GM18868 (cell line): ENCODE measurements around the gene MBP.
A peak's percentile ranks its signal among the peaks of the same experiment; 100 is the strongest.

Source experiments
- ATAC-seq: cut with Tn5 transposase; IDR thresholded peaks from one replicate; pipeline ENCODE4 v1.9.1; 2021; ENCODE audit warnings: mild to moderate bottlenecking, moderate library complexity; ENCODE audit not compliant: unreplicated experiment

The MBP gene

DNA sequence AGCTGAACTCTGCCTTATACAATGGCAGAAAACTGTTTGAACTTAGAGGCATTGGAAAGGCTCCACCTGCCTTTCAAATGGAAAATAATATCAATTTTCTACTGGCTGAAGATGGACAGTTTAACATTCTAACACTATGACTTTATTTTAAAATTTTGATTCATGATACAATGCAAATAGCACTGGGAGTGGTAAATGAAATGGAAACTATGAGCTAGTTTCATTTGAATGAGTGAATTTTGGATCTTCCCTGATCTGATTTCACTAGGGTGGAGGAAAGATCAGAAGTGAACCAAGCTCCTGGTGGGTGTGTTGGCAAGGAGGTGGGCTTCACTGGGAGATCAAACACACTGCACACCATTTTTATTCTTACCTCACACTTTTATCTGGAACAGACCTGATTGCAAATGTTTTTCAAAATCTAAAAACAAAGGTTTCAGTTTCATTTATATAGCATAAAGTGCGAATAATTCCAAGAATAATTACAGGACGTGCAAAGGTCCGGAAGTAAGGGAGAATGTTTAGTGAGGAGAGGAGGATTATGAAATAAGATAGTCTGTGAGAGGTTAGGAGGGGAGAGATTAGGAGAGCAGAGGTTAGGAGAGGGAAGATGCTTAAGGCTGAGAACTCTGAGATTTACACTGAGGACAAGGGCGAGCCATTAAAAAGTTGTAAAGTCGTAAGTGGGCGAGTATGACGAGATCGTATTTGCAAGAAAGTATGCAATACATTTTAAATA lies 18.6 kb upstream of the MBP start:
- ATAC-seq, result no peak

GRCh38 chr18:77150588-77150987 lies 18.0 kb upstream of the MBP start:
- ATAC-seq, result no peak

DNA sequence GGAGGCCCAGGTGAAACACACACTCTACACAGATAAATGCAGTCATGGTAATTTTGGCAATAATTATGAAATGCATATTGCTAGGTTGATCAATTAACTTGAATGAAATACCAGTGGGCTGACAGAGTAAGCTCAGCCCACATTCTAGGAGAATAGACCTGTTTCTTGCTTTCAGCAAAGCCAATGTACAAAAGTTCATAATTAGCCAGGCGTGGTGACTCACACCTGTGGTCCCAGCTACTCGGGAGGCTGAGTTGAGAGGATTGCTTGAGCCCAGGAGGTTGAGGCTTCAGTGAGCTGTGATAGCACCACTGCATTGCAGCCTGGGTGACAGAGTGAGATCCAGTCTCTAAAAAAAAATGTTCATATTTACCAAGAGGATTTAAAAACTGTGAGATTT lies 15.7 kb upstream of the MBP start:
- ATAC-seq, result no peak

DNA sequence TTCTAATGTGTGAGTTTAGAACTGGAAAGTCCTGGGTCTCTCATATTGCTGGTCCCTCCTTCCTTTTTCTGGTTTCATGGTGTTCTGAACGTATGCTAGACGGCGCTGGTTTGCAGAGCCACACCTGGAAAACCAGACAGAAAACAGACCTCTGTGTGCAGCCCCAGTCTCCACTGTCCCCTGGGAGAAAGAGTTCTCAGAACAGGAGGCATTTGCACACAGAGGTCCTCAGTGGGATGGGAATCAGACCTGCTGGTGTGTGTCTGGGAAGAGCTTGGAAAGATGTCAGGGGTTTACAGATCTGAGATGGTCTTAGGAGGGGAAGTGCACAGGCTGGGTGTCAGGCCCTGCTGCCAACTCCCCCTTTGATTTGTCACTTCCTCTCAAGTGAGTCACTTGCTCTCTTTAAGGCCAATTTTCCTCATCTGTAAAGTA lies 14.9 kb upstream of the MBP start:
- ATAC-seq, result peak; percentile 65

GRCh38 chr18:77146249-77147080 lies 13.9 kb upstream of the MBP start:
- ATAC-seq, result no peak

DNA sequence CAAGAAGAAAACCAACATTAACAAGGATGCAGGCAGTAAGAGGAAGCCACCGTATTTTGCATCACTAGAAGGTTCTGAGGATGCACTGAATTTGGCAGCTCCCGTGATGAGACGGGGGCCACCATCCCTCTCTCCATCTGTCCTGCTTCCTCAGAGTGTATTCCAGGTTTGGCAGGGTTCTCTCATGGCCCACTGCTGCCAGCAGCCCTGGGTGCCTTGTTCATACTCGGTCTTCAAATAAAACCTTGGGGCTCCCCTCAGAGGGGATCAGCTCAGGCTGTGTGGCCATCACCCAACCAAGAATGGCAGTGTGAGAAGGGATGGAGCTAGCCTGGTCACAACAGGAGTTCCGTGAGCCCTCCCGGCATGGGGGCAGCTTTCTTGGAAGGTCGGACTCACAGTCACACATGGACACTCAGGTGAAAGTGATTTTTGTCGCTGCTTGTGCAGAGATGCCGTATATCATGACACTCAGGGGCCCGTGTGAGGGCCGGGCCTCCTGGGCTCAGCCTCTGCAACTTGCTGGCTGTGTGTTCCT lies 12.8 kb upstream of the MBP start:
- ATAC-seq, result no peak

DNA sequence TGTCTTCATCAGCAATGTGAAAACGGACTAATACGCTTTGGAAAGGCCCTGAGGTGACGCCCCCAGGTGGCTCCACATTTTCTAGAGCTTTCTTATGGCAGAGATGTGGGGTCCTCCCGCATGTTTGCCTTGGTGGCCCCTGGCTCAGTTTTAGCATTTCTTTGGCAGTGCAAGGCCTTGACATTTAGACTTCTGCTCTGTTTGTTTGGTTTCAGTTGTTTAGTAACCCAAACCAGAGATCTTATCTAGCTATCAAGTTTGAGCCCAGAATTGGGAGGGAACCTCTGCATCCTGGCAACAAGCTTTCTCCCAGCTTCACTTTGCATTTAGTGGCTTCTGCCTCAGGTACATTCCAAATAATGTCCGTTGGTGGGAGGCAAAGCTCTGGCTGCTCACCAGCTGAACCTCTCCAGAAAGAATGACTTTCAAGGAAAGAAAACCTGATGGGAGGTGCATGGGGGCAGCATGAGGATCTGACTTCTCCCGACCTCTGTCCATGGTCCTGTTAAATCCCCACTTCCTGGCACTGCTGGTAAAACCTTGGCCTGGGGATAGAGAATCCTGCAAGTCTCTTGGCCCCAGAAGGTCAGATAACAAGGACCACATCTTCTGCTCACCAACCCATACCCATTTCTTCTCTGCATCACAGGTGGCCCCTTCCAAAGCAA lies 12.0 kb upstream of the MBP start:
- no peak for ATAC-seq

DNA sequence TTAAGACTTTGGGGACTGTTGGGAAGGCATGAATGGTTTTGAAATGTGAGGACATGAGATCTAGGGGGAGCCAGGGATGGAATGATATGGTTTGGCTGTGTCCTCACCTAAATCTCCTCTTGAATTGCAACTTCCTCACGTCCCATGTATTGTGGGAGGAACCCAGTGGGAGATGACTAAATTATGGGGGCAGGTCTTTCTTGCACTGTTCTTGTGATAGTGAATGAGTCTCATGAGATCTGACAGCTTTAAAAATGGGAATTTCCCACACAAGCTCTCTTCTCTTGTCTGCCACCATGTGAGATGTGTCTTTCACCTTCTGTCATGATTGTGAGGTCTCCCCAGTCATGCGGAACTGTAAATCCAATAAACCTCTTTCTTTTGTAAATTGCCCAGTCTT lies 11.5 kb upstream of the MBP start:
- ATAC-seq, result no peak

GRCh38 chr18:77143196-77143595 lies 10.6 kb upstream of the MBP start:
- no peak for ATAC-seq

- ATAC-seq, result no peak
Measured at GRCh38 chr18:77141401-77142118, 9.0 kb upstream of the MBP start.

- peak; percentile 44 for ATAC-seq
Measured at GRCh38 chr18:77140439-77141109, 8.0 kb upstream of the MBP start.

- ATAC-seq, result peak; percentile 19
Measured at GRCh38 chr18:77140030-77140429, 7.4 kb upstream of the MBP start.

DNA sequence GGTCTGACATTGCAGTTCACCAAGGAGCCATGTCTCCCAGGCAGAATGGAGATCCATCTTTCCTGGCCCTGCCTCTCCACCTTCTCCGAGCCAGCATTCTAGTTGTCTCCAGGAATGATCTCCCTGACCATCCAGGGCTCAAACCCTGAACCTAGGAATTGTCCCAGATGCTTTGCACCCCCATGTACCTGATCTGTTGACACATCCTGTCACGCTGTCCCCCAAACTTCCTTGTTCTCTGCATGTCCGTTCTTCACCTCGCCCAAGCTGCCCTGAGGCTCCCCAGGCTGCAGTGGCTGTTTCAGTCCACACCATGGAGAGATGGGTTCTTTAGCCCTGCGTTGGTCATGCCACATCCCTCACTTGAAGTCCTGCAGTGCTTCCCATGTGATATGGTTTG lies 7.0 kb upstream of the MBP start:
- peak; percentile 10 for ATAC-seq

DNA sequence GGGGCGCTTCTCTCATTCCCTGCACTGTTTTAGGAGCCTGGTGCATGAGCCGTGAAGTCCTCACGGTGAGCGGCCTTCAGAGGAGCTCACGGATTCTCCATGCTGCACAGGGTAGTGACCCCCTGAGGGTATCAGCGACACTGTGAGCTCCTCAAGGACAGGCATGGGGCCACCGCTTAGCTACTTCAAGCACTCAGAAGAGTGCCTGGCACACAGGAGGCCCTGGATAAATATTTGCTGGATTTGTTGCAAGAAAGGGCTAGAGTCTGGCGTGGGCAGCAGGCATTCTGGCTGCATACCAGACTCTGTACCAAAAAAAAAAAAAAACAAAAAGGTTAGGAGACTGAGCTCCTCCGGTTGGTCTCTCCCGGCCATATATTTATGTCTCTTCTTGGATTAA lies 5.7 kb upstream of the MBP start:
- ATAC-seq, result no peak

GRCh38 chr18:77137851-77138250 lies 5.3 kb upstream of the MBP start:
- no peak for ATAC-seq

DNA sequence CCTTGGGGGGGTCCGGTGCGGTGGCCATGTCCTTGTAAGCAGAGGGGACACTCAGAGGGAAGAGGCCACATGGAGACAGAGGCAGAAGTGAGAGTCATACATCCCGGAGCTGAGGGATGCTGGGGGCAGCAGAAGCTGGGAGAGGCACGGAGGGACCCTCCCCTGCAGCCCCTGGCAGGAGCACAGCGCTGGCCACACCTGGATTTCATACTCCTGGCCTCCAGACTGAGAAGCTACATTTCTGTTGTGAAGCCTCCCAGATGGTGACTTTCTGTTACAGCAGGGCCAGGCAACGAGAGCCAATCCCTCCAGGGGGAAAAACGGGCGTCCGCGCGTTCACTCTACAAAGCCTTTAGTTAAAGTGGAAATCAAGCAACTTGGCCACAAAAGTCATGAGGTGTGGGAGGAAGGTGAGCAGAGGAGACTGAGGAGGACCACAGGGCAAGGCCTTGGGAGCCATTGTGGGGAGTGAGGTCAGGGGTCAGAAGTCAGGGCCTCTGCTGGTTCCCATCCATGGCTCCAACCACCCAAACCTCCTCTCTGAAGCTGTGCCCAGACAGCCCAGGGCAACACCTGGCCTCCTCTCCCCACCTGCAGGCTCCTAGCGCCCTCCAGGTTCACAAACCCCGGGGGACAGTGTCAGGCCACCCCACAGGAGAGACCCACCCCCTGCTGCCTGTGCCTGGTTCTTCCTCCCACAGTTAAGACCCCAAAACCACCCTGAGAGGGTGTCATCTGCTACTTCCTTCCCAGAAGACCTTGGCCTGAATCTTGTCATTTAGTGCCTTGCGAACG lies 4.5 kb upstream of the MBP start:
- ATAC-seq, result no peak

DNA sequence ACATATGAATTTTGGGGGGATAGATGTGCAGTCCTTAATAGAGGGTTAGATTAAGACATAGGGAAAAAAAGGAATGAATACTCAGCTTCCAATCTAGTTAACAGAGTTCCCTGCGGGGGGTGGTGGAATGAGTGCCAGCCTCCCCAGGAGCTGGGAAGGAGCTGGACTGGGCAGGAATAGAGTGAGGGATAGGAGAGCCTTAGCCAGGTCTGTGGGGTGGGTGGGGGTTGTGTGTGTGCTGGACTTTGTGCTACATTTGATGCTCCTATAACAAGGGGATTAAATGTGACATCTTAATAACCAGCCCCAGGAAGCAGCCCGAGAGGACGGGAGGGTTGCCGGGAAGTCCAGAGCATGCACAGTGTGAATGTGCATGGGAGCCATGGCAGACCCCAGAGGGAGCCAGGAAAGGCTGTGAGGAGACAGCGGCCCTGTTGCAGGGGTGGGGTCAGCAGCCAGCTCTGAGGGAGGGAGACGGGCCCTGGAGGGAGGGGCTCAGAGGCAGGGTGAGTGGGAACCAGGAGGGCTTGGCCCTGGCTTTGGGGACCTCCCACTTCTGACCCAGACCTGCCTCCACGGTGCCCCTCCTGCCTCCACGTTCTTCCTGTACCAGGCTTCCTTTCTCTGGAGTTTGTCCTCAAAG lies 3.6 kb upstream of the MBP start:
- ATAC-seq, result no peak

DNA sequence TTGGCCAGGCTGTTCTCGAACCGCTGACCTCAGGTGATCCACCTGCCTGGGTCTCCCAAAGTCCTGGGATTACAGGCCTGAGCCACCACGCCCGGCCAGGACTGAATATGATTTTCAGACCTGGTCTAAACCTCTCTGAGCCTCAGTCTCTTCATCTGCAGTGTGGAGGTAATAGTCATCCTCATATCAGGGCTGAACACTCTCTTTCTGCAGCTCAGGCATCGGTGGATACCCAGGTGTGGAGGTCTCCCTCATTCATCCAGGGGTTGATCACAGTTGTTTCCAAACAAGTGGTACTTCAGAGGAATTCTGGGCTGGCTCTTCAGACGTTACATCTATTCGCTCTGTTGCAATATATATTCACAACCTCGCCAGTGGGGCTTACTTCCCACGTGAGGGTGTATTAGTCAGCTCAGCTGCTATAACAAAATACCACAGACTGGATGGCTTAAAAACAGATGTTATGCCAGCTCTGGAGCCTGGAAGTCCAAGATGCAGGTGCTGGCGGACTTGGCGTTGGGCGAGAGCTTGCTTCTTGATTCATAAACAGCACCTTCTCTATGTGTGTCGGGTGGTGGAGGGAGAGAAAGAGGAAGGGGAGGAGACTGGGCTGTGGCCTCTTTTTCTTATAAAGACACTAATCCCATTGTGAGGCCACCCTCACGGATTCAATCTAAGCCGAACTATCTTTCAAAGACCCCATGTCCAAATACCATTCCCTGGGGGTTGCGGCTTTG lies 2.9 kb upstream of the MBP start:
- ATAC-seq, result no peak
